CD4-positive, alpha-beta T cell (primary cell): Measurements from ENCODE around the gene PRUNE1. TPM values are rescaled to one million over a fixed set of nuclear protein-coding genes. Genes with fewer than 3 reads are reported as not detected.

Experiments used
- ATAC-seq: fragments of 200-7000 bp; cut with Tn5 transposase; one replicate; pipeline ENCODE4 v1.10.0; 2022; ENCODE audit warnings: mild to moderate bottlenecking; ENCODE audit not compliant: poor library complexity
- CTCF ChIA-PET: fragments of 350-600 bp; sonication (Branson Sonifier 250); formaldehyde crosslinking; loops from one replicate; lab custom pipeline; 2021; ENCODE audit warnings: antibody characterized with exemption, inconsistent platforms; lab: Charles Lee
- POLR2A ChIA-PET: fragments of 350-600 bp; sonication (Branson Sonifier 250); formaldehyde crosslinking; loops from one replicate; lab custom pipeline; 2021; ENCODE audit warnings: antibody characterized with exemption, inconsistent platforms; lab: Charles Lee
- DNase-seq, 14 experiments: peaks; one replicate each; pipeline ENCODE4 v3.0.0-alpha.2; 2013 to 2020; ENCODE audit warnings: mixed read lengths in 2 of 14
- H3K27ac ChIP-seq, 2 donors: one replicate each; pipeline versions ENCODE4 v1.5.1 to v1.7.0; 2013; ENCODE audit warnings: low read length in 2 of 2, low read depth in 1 of 2, mild to moderate bottlenecking in 1 of 2
- H3K27me3 ChIP-seq, 2 experiments: 1 replicate in 1 of 2; 2 replicates in 1 of 2; pipeline versions ENCODE4 v1.6.1 to v1.7.0; 2013; ENCODE audit warnings: low read length in 2 of 2, control low read depth in 1 of 2, mild to moderate bottlenecking in 1 of 2, moderate library complexity in 1 of 2; ENCODE audit not compliant: insufficient read depth in 2 of 2, control insufficient read depth in 1 of 2
- H3K36me3 ChIP-seq: one replicate; pipeline ENCODE4 v1.6.1; 2013; ENCODE audit warnings: low read length, control low read depth; ENCODE audit not compliant: insufficient read depth
- H3K4me1 ChIP-seq: one replicate; pipeline ENCODE4 v1.6.1; 2013; ENCODE audit warnings: low read length, control low read depth; ENCODE audit not compliant: insufficient read depth
- H3K4me3 ChIP-seq: one replicate; pipeline ENCODE4 v1.5.1; 2013; ENCODE audit warnings: mild to moderate bottlenecking, low read length, moderate library complexity
- H3K9me3 ChIP-seq, 2 experiments: 1 replicate in 1 of 2; 2 replicates in 1 of 2; pipeline versions ENCODE4 v1.6.1 to v1.7.0; 2013; ENCODE audit warnings: low read length in 2 of 2, mild to moderate bottlenecking in 2 of 2, control low read depth in 1 of 2, moderate library complexity in 1 of 2; ENCODE audit not compliant: control insufficient read depth in 1 of 2, insufficient read depth in 1 of 2
- H3K27ac Mint-ChIP-seq: one replicate; pipeline ENCODE4 v1.8.0; 2020; ENCODE audit warnings: mixed read lengths
- H3K27me3 Mint-ChIP-seq: one replicate; pipeline ENCODE4 v1.8.0; 2021; ENCODE audit warnings: mixed read lengths
- H3K36me3 Mint-ChIP-seq: one replicate; pipeline ENCODE4 v1.8.0; 2021; ENCODE audit warnings: low read depth, mixed read lengths
- H3K4me1 Mint-ChIP-seq: one replicate; pipeline ENCODE4 v1.8.0; 2021; ENCODE audit warnings: low read depth, mixed read lengths
- H3K4me3 Mint-ChIP-seq: one replicate; pipeline ENCODE4 v1.8.0; 2020; ENCODE audit warnings: mild to moderate bottlenecking, mixed read lengths
- H3K9me3 Mint-ChIP-seq: one replicate; pipeline ENCODE4 v1.8.0; 2020; ENCODE audit warnings: mixed read lengths
- intact Hi-C, 2 experiments: fragments of 100-400 bp; cut with DNase I in 1 of 2; cut with micrococcal nuclease in 1 of 2; formaldehyde crosslinking; loops; one replicate each; pipeline versions ENCODE4 v1.15.1 to v1.9.0; 2023 to 2025; cut with DNase I, micrococcal nuclease
- total RNA-seq, 174 experiments: library from RNA in 2 of 174; stranded (reverse) in 2 of 174; gene quantifications; one replicate each; pipeline ENCODE4 v1.2.3 and lab custom pipeline; 2021 to 2026
- TF ChIP-seq, protein P1 (sequence below): fragments of 200-600 bp; IDR thresholded peaks from one replicate; pipeline ENCODE4 v1.8.0; 2022; ENCODE audit warnings: antibody characterized with exemption, mild to moderate bottlenecking

Gene PRUNE1
- total RNA-seq, 2 experiments from 2014 or later: 10.9 to 12.1 TPM

GRCh38 chr1:150995460-150995859 is 12.8 kb upstream of the PRUNE1 start:
- Mint-ChIP-seq H3K4me1 (peaks cover 11% of the 10 kb centered on the region), H3K9me3 (no peaks in the 10 kb centered on the region), H3K36me3 (peaks cover 46% of the 10 kb centered on the region), H3K27ac (peak overlapping the region; percentile 65), H3K4me3 (no peak overlapping the region), H3K27me3 (no peaks in the 10 kb centered on the region)
- CTCF ChIA-PET: interaction anchor here (0.5 to 2.9 kb wide), 8 partner anchors 10 to 123 kb away, joined by 3 to 29 read pairs (median 6); partner anchors contain the start of gene MINDY1
- Histone ChIP-seq H3K27me3 (no peaks in the 10 kb centered on the region), H3K9me3 (no peaks in the 10 kb centered on the region), H3K4me1 (peaks cover 22% of the 10 kb centered on the region), H3K4me3 (no peak overlapping the region), H3K27ac (peak overlapping the region in 1 of 2 donors; percentile 26), H3K36me3 (peaks cover 38% of the 10 kb centered on the region)
- ATAC-seq (no peak), DNase-seq (no peak)
- intact Hi-C loops: loop anchor here in 1 of 2 experiments (5.0 kb wide), 2 partner anchors 433 to 533 kb away; no protein-coding TSS in a partner anchor
- TF ChIP-seq, protein P1, sequence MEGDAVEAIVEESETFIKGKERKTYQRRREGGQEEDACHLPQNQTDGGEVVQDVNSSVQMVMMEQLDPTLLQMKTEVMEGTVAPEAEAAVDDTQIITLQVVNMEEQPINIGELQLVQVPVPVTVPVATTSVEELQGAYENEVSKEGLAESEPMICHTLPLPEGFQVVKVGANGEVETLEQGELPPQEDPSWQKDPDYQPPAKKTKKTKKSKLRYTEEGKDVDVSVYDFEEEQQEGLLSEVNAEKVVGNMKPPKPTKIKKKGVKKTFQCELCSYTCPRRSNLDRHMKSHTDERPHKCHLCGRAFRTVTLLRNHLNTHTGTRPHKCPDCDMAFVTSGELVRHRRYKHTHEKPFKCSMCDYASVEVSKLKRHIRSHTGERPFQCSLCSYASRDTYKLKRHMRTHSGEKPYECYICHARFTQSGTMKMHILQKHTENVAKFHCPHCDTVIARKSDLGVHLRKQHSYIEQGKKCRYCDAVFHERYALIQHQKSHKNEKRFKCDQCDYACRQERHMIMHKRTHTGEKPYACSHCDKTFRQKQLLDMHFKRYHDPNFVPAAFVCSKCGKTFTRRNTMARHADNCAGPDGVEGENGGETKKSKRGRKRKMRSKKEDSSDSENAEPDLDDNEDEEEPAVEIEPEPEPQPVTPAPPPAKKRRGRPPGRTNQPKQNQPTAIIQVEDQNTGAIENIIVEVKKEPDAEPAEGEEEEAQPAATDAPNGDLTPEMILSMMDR: no peak
- POLR2A ChIA-PET: interaction anchor here (0.8 to 1.3 kb wide), 3 partner anchors 9 to 435 kb away, joined by 3 to 4 read pairs (median 4); partner anchors contain the start of gene ENSA

GRCh38 chr1:150995896-150996295 is 12.4 kb upstream of the PRUNE1 start:
- H3K27me3 Mint-ChIP-seq: no peaks in the 10 kb centered on the region
- peak overlapping the region; percentile 65 for H3K27ac Mint-ChIP-seq
- Histone ChIP-seq H3K4me3 (no peak overlapping the region), H3K27me3 (no peaks in the 10 kb centered on the region), H3K36me3 (peaks cover 41% of the 10 kb centered on the region), H3K27ac (peak overlapping the region in 1 of 2 donors; percentile 26), H3K9me3 (no peaks in the 10 kb centered on the region), H3K4me1 (peaks cover 27% of the 10 kb centered on the region)
- no peaks in the 10 kb centered on the region for H3K9me3 Mint-ChIP-seq
- TF ChIP-seq, protein P1: peak; percentile 96
- ATAC-seq (peak; percentile 60), DNase-seq (peak in 6 of 14 experiments; percentile 15 to 65 (median 42))
- no peak overlapping the region for H3K4me3 Mint-ChIP-seq
- ChIA-PET POLR2A (interaction anchor here (0.8 to 1.4 kb wide), 4 partner anchors 9 to 435 kb away, joined by 3 to 7 read pairs (median 4); partner anchors contain the start of gene MINDY1), CTCF (interaction anchor here (0.5 to 2.9 kb wide), 10 partner anchors 10 to 163 kb away, joined by 3 to 29 read pairs (median 4); partner anchors contain the start of gene MINDY1)
- intact Hi-C loops: loop anchor here (1.0 to 5.0 kb wide), 3 partner anchors 434 to 534 kb away; no protein-coding TSS in a partner anchor
- H3K36me3 Mint-ChIP-seq: peaks cover 50% of the 10 kb centered on the region
- peaks cover 16% of the 10 kb centered on the region for H3K4me1 Mint-ChIP-seq

DNA sequence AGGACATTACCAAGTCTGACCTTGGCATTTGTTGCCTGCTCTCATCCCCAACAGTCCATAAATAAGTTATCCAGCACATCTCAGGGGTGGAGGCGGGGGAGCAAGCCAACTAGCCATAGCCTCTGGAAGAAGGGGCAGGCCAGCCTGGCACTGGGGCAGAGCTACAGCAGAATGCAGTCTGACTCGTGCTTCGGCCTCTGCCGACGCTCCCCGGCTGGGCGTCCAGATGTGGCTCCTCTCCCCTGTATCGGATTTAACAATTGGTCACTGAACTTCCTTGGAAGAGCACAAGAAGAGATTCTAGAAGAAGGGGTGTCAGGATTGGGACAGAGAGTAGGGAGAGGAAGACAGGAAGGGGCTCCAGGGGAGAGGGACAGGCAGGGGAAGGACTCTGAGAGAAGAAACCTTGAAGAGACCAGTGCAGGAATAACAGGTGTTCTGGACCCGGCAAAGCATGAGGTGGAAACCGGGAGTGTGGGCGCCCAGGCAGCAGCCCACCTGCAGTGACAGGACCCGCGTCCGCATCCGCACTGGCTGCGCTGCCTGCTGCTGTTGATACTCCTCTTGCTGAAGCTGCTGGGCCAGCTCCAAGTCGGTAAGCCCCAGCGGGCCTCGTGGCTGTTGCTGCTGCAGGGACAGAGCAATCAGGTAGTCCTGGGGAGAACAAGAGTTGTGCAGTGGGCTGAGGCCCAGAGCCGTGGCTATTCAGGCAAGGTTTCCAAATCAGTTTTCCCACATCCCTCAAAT is 10.9 kb upstream of the PRUNE1 start:
- Histone ChIP-seq H3K36me3 (peaks cover 55% of the 10 kb centered on the region), H3K27me3 (no peaks in the 10 kb centered on the region), H3K4me1 (peaks cover 41% of the 10 kb centered on the region), H3K9me3 (no peaks in the 10 kb centered on the region), H3K27ac (no peak overlapping the region), H3K4me3 (no peak overlapping the region)
- H3K4me1 Mint-ChIP-seq: peaks cover 30% of the 10 kb centered on the region
- H3K9me3 Mint-ChIP-seq: no peaks in the 10 kb centered on the region
- intact Hi-C loops: loop anchor here in 1 of 2 experiments (5.0 kb wide), 2 partner anchors 435 to 535 kb away; no protein-coding TSS in a partner anchor
- POLR2A ChIA-PET: interaction anchor here (0.6 to 1.4 kb wide), 3 partner anchors 9 to 224 kb away, joined by 3 to 7 read pairs (median 3); partner anchors contain the start of genes MINDY1 and VPS72
- DNase-seq: no peak
- no peak for ATAC-seq
- TF ChIP-seq, protein P1: no peak
- no peaks in the 10 kb centered on the region for H3K27me3 Mint-ChIP-seq
- H3K4me3 Mint-ChIP-seq: no peak overlapping the region
- peaks cover 64% of the 10 kb centered on the region for H3K36me3 Mint-ChIP-seq
- CTCF ChIA-PET: interaction anchor here (0.8 to 2.9 kb wide), 3 partner anchors 9 to 74 kb away, joined by 3 to 29 read pairs (median 15); partner anchors contain the start of gene MINDY1
- no peak overlapping the region for H3K27ac Mint-ChIP-seq
